ENCODE results near the gene TLE2. TPM values are rescaled to one million over a fixed set of nuclear protein-coding genes. Genes with fewer than 3 reads are reported as not detected.
A peak's percentile ranks its signal among the peaks of the same experiment; 100 is the strongest.
"Not testable (repeated sequence)": the region's sequence is repeated elsewhere in the genome, so short reads cannot be mapped to it uniquely, and the experiment has no call there.

Gene TLE2
- total and polyA plus RNA-seq, 2 experiments from 2014 or later = 36.2 to 71.1 TPM

DNA sequence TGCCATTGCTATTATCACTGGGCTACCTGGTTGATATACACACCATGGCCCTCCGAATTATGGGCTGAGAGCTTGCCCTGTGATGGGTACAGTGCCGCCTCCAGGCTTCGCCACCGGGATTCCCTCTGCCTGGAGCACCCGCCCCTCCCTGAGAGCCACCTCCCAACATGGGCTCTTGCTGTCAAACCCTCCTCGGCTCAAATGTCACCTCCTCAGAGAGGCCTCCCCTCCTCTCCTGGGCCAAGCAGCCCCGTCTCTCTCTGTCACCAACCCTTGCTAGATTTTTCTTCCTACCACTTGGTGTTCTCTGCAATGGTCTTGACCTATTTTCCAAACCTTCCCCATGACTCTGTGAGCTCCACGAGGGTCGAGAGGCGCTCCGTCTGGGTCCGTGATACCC lies 12.2 kb upstream of the TLE2 start:
- H3K79me2 ChIP-seq = no peaks in the 10 kb centered on the region
- no peaks in the 10 kb centered on the region for H3K9me3 ChIP-seq (ENCODE audit: low read depth)
- H3K9me2 ChIP-seq (replicated peaks; ENCODE audit: insufficient read depth) = no peaks in the 10 kb centered on the region
- no peaks in the 10 kb centered on the region for H3K36me3 ChIP-seq (replicated peaks; ENCODE audit: insufficient read depth, low read depth)
- no peak overlapping the region for H2AFZ ChIP-seq
- H3K4me1 ChIP-seq (ENCODE audit: insufficient read depth) = peaks cover 10% of the 10 kb centered on the region
- DNase-seq (ENCODE audit: low spot score) = no peak
- WGBS (ENCODE audit: low lambda C conversion rate, missing lambda C conversion rate) = 65% methylated on average over 12 of the region's 12 CpGs
- H3K4me3 ChIP-seq = no peak overlapping the region
- no peak for TF ChIP-seq EZH2 (IDR thresholded peaks at IDR 0.05; ENCODE audit: borderline replicate concordance)
- TF ChIP-seq, protein P1, sequence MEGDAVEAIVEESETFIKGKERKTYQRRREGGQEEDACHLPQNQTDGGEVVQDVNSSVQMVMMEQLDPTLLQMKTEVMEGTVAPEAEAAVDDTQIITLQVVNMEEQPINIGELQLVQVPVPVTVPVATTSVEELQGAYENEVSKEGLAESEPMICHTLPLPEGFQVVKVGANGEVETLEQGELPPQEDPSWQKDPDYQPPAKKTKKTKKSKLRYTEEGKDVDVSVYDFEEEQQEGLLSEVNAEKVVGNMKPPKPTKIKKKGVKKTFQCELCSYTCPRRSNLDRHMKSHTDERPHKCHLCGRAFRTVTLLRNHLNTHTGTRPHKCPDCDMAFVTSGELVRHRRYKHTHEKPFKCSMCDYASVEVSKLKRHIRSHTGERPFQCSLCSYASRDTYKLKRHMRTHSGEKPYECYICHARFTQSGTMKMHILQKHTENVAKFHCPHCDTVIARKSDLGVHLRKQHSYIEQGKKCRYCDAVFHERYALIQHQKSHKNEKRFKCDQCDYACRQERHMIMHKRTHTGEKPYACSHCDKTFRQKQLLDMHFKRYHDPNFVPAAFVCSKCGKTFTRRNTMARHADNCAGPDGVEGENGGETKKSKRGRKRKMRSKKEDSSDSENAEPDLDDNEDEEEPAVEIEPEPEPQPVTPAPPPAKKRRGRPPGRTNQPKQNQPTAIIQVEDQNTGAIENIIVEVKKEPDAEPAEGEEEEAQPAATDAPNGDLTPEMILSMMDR (IDR thresholded peaks at IDR 0.05; ENCODE audit: poor library complexity) = no peak
- TF ChIP-seq EZH2phosphoT487 (IDR thresholded peaks at IDR 0.05; ENCODE audit: low read depth, severe bottlenecking, unreplicated experiment) = no peak
- H4K20me1 ChIP-seq (ENCODE audit: insufficient read depth, poor library complexity, severe bottlenecking) = no peaks in the 10 kb centered on the region
- peak overlapping the region; percentile 97 for H3K27ac ChIP-seq
- no peaks in the 10 kb centered on the region for H3K27me3 ChIP-seq
- H3K4me2 ChIP-seq = peak overlapping the region; percentile 82

DNA sequence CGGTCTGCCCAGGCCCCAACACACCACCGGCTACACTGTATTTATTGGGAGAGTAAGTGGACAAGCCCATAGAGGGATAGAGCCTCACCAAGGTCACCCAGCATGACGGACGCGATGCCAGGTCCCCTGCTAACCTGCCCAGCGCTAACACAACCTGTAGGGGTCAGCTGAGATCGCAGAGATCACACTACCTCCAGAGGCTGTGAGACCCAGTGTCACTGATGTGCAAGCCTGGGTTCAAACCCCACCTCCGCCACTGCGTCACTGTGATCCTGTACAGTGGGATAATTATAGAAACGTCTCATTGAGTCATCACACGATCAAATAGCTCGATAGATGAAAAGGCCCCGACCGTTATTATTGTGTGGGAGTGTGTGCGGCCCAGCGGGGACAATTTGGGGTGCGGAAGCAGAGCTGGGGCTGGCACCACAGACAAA lies 10.6 kb upstream of the TLE2 start:
- H2AFZ ChIP-seq = no peak overlapping the region
- H3K4me2 ChIP-seq = no peak overlapping the region
- no peaks in the 10 kb centered on the region for H3K9me2 ChIP-seq (replicated peaks; ENCODE audit: insufficient read depth)
- H3K79me2 ChIP-seq = no peaks in the 10 kb centered on the region
- H3K9me3 ChIP-seq (ENCODE audit: low read depth) = no peaks in the 10 kb centered on the region
- no peak overlapping the region for H3K27ac ChIP-seq
- no peaks in the 10 kb centered on the region for H3K27me3 ChIP-seq
- no peak overlapping the region for H3K4me3 ChIP-seq
- H4K20me1 ChIP-seq (ENCODE audit: insufficient read depth, poor library complexity, severe bottlenecking) = no peaks in the 10 kb centered on the region
- H3K4me1 ChIP-seq (ENCODE audit: insufficient read depth) = peaks cover 15% of the 10 kb centered on the region
- WGBS (ENCODE audit: low lambda C conversion rate, missing lambda C conversion rate) = 84% methylated on average over 17 of the region's 17 CpGs
- DNase-seq (ENCODE audit: low spot score) = no peak
- no peaks in the 10 kb centered on the region for H3K36me3 ChIP-seq (replicated peaks; ENCODE audit: insufficient read depth, low read depth)
- TF ChIP-seq, protein P1 (IDR thresholded peaks at IDR 0.05; ENCODE audit: poor library complexity) = no peak
- TF ChIP-seq EZH2phosphoT487 (IDR thresholded peaks at IDR 0.05; ENCODE audit: low read depth, severe bottlenecking, unreplicated experiment) = no peak
- no peak for TF ChIP-seq EZH2 (IDR thresholded peaks at IDR 0.05; ENCODE audit: borderline replicate concordance)

DNA sequence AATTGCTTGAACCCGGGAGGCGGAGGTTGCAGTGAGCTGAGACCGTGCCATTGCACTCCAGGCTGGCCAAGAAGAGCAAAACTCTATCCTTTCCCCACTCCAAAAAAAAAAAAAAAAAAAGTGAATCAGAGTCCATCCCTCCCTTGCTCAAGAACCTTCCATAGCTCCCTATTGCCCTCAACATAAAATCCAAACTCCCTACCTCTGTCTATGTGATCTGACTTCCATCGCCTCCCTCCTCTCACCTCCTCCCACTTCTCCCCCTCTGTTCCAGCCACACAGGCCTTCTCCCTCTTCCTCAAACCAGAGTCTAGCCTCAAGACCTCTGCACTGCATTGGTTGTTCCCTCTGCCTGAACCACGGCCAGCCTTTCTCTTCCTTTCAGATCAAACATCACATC lies 10.0 kb upstream of the TLE2 start:
- Histone ChIP-seq H3K4me3 (no peak overlapping the region), H3K9me2 (replicated peaks; ENCODE audit: insufficient read depth) (no peaks in the 10 kb centered on the region), H2AFZ (no peak overlapping the region), H4K20me1 (ENCODE audit: insufficient read depth, poor library complexity, severe bottlenecking) (no peaks in the 10 kb centered on the region), H3K4me1 (ENCODE audit: insufficient read depth) (peaks cover 21% of the 10 kb centered on the region), H3K79me2 (no peaks in the 10 kb centered on the region), H3K27ac (no peak overlapping the region), H3K9me3 (ENCODE audit: low read depth) (no peaks in the 10 kb centered on the region), H3K36me3 (replicated peaks; ENCODE audit: insufficient read depth, low read depth) (no peaks in the 10 kb centered on the region), H3K4me2 (no peak overlapping the region), H3K27me3 (no peaks in the 10 kb centered on the region)
- DNase-seq (ENCODE audit: low spot score) = no peak
- 94% methylated on average over 5 of the region's 5 CpGs for WGBS (ENCODE audit: low lambda C conversion rate, missing lambda C conversion rate)
- TF ChIP-seq EZH2phosphoT487 (IDR thresholded peaks at IDR 0.05; ENCODE audit: low read depth, severe bottlenecking, unreplicated experiment) = no peak
- TF ChIP-seq EZH2 (IDR thresholded peaks at IDR 0.05; ENCODE audit: borderline replicate concordance) = no peak
- TF ChIP-seq, protein P1 (IDR thresholded peaks at IDR 0.05; ENCODE audit: poor library complexity) = no peak

DNA sequence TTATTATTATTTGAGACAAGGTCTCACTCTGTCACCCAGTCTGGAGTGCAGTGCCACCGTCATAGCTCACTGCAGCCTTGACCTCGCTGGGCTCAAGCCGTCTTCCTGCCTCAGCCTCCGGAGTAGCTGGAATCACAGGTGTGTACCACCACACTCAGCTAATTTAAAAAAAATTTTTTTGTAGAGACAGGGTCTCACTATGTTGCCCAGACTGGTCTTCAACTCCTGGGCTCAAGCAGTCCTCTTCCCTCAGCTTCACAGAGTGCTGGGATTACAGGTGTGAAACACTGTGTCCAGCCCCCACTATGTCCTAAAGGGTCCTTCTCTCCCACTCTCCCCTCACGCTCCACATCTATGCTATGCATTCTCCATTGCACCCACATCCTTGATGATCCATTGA lies 9.1 kb upstream of the TLE2 start:
- H3K79me2 ChIP-seq = no peaks in the 10 kb centered on the region
- H3K9me3 ChIP-seq (ENCODE audit: low read depth) = no peaks in the 10 kb centered on the region
- H4K20me1 ChIP-seq (ENCODE audit: insufficient read depth, poor library complexity, severe bottlenecking) = no peaks in the 10 kb centered on the region
- no peak overlapping the region for H2AFZ ChIP-seq
- DNase-seq (ENCODE audit: low spot score) = no peak
- TF ChIP-seq EZH2phosphoT487 (IDR thresholded peaks at IDR 0.05; ENCODE audit: low read depth, severe bottlenecking, unreplicated experiment) (no peak), EZH2 (IDR thresholded peaks at IDR 0.05; ENCODE audit: borderline replicate concordance) (no peak)
- TF ChIP-seq, protein P1 (IDR thresholded peaks at IDR 0.05; ENCODE audit: poor library complexity) = no peak
- no peaks in the 10 kb centered on the region for H3K27me3 ChIP-seq
- peaks cover 27% of the 10 kb centered on the region for H3K4me1 ChIP-seq (ENCODE audit: insufficient read depth)
- H3K4me3 ChIP-seq = no peak overlapping the region
- WGBS (ENCODE audit: low lambda C conversion rate, missing lambda C conversion rate) = 90% methylated on average over 5 of the region's 5 CpGs
- no peak overlapping the region for H3K4me2 ChIP-seq
- no peaks in the 10 kb centered on the region for H3K9me2 ChIP-seq (replicated peaks; ENCODE audit: insufficient read depth)
- no peaks in the 10 kb centered on the region for H3K36me3 ChIP-seq (replicated peaks; ENCODE audit: insufficient read depth, low read depth)
- no peak overlapping the region for H3K27ac ChIP-seq

DNA sequence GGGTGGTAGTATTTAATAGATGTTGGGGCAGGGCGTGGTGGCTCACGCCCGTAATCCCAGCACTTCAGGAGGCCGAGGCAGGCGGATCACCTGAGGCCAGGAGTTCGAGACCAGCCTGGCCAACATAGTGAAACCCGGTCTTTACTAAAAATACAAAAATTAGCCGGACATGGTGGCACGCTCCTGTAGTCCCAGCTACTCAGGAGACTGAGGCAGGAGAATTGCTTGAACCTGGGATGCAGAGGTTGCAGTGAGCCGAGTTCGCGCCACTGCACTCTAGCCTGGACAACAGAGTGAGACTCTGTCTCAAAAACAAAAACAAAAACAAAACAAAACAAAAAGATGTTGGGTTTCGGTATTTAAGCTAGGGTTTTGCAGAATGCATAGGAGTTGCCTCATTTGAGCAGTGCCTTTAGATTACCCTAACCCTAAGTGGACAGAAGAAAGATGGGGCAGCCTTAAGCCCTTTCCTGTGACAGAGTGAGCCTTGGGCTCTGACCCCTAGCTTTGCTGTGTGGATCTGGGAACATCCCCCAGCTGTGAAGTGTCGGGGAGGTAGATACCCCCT lies 8.0 kb upstream of the TLE2 start:
- Histone ChIP-seq H3K4me2 (peak overlapping the region; percentile 87), H3K27ac (peak overlapping the region; percentile 73), H3K4me1 (ENCODE audit: insufficient read depth) (peaks cover 27% of the 10 kb centered on the region)
- not testable (repeated sequence) for H3K27me3 ChIP-seq; H3K4me3 ChIP-seq; H3K9me2 ChIP-seq (replicated peaks; ENCODE audit: insufficient read depth); H3K79me2 ChIP-seq; DNase-seq (ENCODE audit: low spot score); H3K36me3 ChIP-seq (replicated peaks; ENCODE audit: insufficient read depth, low read depth); H4K20me1 ChIP-seq (ENCODE audit: insufficient read depth, poor library complexity, severe bottlenecking); H3K9me3 ChIP-seq (ENCODE audit: low read depth); H2AFZ ChIP-seq
- 74% methylated on average over 14 of the region's 14 CpGs for WGBS (ENCODE audit: low lambda C conversion rate, missing lambda C conversion rate)
